Right ventricle myocardium inferior (tissue), 1 donor: ENCODE measurements around the gene ATG4C. TPM values are rescaled to one million over a fixed set of nuclear protein-coding genes. Genes with fewer than 3 reads are reported as not detected.

Experiments
- ATAC-seq: fragments of 200-7000 bp; cut with Tn5 transposase; one replicate; pipeline ENCODE4 v1.9.1; 2020; ENCODE audit warnings: mild to moderate bottlenecking, moderate library complexity
- DNase-seq: peaks from one replicate; pipeline ENCODE4 v3.0.0; 2021; ENCODE audit errors: missing footprints
- intact Hi-C: fragments of 100-400 bp; cut with DNase I; formaldehyde crosslinking; loops from one replicate; pipeline ENCODE4 v1.11.0; 2022
- total RNA-seq: library from RNA; stranded (reverse); fragmentation: NEBNext Ultra II Directional; extraction: Animal tissue kit (Norgen Biotek cat#: 25700); gene quantifications from one replicate; pipeline ENCODE4 v1.2.1, GENCODE V29; 2021
- donor health status: DM: no; HTN: yes; CAD: no; lungs with severe emphysema.

ATG4C gene
- total RNA-seq, 1 donor from 2014 or later = 9.4 TPM

DNA sequence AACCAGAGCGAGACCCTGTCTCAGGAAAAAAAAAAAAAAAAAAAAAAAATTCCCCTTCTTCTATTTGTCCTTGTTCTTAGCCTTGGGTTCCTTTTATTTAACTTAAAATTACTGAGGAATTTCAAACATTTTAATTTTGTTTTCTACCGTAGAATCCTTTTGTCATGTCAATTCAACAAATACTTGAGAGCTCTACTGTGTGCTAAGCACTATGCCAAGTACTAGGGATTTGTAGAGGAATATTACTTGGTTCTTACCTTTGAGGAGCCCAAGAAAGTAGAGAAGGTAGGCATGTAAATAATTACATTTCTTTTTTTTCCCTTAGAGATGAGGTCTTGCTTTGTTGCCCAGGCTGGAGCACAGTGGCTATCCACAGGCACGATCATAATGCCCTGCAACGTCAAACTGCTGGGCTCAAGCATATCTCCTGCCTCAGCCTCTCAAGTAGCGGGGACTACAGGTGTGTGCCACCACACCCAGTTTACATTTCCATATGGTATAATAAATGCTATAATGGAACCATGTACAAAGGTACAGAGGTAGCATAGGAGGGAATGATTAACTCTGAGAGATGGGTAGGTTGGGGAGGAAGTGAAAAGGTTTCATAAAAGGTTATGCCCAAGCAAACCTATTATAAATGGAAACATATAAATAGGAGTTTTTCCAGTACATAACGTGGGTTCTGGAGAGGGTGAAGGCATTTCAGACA lies 104.0 kb downstream of the ATG4C start:
- DNase-seq (no peak), ATAC-seq (no peak)
- intact Hi-C loops = no loop called here

DNA sequence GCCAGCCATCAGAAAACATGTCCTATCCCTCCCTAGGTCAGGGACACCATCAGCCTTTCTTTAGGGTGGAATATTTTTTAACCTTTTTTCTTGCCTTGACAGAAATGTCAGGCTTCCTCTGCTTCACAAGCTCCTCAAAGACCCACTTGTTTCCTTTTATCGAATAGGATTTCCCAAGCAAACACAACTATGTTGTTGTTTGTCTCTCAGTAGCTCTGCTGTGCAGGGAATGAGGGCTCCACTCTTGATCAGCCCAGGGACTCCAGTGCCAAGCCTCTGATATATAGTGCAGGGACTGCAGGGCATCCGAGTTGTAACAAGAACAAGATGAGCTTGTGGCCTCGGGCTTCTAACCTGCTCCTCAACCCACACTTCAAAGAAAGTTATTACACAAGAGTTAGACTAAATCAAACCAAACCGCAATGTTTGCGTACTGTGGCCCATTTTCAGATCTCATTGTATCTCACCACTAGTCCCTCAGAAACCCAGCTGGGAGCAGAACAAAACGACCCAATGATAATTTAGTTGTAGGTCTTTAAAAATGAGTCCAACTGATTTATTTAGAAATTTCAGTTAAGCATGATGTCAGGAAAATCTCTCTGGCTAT lies 108.1 kb downstream of the ATG4C start:
- no peak for ATAC-seq
- intact Hi-C loops = no loop called here
- no peak for DNase-seq

DNA sequence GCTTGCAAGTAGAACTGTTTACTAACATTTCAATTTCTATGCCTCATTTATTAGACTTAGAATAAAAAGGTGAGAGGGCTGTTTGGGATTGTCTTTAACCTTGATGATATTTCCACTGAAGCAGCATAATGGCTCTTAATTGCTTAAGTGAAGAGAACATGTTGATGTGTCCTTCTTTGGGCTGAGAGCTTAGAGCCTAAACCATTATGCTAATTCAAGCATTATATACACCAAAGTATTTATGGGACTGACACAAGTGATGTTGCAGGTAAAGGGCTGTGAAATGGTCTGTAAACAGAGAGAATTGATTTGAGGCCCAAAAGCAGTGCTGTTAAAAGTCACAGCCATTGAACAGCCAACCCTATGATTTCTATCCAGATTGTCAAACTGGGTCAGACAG lies 113.9 kb downstream of the ATG4C start:
- intact Hi-C loops = no loop called here
- DNase-seq = no peak
- ATAC-seq = no peak

DNA sequence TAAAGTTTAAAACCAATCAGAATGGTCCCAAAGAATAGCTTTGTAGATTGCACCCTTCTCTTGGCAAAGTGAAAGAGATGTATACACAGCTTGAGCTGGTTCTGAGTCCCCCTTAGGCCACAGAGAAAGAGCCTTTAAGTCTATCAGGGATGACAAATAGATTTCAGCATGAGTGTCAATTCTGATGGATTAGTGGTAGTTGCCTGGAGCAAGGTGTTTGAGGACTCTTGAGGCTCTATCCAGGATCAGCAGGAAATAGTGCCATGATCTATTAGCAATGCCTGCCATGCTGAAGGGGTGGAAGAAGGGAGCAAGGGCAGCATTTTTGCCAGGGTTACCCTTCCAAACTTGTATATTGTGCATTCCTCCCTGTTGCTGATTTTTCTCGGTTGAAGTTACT lies 116.6 kb downstream of the ATG4C start:
- DNase-seq = no peak
- intact Hi-C loops = no loop called here
- ATAC-seq = no peak

DNA sequence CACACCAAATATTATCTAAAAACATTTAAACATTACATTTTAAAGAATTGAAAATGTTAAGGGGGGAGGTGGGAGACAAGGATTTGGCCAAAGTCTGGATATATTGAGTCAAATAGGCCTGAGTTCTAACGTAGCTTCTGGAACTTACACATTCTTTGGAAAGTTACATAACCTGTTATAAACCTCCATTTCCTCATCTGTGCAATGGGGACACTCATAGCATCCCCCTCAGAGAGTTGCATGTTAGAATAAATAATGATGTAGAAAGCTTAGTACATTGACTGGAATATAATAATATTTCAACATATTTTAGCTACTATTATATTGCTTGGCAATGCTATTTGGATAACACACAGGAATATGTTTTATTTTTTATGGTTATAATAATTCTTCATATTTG lies 117.7 kb downstream of the ATG4C start:
- intact Hi-C loops = no loop called here
- DNase-seq (no peak), ATAC-seq (no peak)

DNA sequence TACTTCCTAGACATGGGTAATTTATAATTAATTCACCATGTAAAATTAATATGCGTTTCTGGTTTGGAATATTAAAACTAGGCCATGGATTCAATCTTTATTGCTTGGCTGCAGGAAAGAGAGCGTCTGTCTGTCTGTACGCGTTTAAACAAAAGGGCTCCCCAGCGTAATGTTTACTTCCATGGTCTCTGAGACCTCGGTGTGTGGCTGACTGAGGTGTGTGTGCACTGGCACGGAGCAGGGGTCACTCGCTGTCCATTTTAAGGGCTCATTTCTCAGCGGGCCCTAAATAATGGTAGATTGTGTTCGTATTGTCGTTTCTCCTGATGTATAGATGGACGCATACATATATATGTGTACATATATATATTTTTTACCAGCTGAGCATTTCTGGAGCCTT lies 119.6 kb downstream of the ATG4C start:
- ATAC-seq (no peak), DNase-seq (no peak)
- intact Hi-C loops = no loop called here

DNA sequence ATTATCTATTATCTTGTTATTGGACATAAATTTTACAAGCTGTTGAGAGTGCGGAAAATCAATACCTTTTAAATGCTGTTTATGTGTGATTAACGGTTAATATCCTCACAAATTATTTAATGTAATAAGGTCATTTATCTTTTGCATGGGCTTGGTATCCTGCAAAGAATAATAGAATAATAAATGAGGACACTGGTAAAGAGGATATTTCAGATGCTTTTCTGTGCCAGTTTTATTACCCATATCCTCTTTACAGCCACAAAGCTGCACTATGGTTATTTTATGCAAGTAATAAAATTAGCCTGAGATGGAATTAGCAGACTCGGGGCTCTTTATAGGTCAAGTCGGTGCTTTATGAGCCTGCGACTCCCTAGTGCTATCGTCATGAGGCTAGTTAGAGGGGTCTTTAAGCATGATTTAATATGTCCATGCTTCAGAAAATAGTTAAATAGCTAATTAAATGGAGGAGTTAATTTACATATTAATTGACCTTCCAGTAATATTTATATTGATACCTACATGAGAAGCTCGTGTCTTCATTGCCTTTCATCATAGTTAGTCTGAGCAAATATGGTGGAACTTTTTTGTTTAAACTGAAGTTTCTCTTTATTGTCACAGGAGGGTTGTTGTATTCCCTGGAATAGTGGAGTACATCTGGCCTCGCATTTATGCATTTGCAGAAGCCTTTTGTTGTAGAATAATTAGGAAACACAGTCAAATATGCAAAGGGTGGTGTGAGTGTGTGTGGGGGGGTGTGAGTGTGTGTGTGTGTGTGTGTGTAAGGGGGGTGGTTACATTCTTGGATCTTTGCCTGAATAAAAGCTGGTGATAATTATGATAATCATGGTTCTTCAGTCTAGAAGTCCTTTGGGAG lies 120.3 kb downstream of the ATG4C start:
- intact Hi-C loops = no loop called here
- no peak for ATAC-seq
- DNase-seq = no peak

DNA sequence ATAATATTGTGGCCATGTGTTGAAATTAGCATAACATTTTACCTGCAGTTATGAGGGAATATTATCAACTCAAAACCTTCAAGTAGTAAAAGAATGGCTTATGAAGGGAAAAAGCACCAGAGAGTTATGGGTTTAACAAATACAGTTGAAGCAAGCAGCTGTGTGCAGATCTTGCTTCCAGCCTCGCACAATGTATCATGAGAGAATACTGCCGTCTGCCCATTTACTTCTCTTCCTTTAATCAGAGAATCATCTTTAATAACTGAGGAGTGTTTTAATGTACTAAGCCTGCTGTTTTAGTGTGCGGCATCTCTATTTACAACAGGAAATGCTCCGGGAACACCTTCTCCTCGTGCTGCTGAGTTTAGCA lies 120.9 kb downstream of the ATG4C start:
- intact Hi-C loops = no loop called here
- ATAC-seq = no peak
- DNase-seq = no peak

DNA sequence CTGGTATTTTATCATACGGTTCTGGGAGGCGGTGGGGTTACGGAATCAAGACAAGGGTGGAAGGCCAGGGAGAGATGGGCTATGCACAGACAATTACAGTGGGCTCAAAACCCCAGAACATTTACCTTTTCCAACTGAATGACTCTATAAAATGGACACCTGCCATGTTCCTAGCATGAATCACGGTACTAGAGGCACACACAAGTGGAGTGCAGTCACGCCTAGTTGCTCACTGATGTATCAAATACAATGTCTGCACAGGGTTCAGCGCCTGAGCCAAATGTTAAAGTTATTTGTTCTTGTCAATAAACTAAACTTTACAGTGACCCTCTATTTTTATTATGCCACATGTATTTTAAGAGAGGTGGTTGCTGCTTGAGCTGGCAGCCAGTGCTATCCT lies 121.4 kb downstream of the ATG4C start:
- intact Hi-C loops = no loop called here
- no peak for ATAC-seq
- DNase-seq = no peak

DNA sequence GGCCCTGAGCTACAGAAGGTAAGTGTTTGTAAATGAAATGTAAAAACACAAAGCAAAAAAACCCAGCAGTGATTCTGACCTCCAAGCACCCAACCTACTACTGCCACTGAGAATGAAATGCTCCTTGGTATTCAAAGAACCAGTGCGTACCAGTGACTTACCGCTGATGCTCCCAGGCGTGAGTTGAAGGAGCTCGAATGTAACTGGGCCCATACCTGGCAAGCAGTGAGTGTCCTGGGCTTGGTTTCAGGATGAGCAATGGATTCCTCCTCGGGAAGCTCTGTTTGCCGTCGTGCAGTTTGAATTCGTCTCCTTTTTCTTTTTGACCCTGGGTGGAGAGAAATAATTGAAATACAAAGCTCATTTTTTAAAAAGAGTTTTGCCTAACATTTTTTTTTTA lies 121.9 kb downstream of the ATG4C start:
- ATAC-seq = no peak
- intact Hi-C loops = no loop called here
- no peak for DNase-seq

DNA sequence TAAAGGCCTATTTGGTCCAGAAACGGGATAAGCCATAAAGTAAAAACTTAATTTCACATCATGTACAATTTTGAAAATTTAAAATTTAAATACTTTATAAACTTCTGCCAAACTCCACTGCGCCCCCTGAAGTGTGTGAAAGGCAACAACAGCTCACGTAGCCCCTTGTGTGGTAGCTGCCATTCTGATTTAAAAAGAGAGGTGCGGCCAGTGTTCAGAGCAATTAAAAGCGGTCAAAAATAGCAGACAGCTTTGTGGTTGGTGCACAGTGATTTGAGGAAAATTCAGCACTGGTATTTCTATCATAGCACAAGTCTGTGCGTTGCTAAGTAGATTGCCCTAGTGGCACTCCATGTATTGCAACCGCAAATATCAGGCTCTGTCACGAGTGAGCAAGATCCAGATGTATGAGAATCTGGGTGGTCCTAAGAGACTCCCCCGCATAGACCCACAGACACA lies 122.5 kb downstream of the ATG4C start:
- DNase-seq = no peak
- intact Hi-C loops = no loop called here
- no peak for ATAC-seq

DNA sequence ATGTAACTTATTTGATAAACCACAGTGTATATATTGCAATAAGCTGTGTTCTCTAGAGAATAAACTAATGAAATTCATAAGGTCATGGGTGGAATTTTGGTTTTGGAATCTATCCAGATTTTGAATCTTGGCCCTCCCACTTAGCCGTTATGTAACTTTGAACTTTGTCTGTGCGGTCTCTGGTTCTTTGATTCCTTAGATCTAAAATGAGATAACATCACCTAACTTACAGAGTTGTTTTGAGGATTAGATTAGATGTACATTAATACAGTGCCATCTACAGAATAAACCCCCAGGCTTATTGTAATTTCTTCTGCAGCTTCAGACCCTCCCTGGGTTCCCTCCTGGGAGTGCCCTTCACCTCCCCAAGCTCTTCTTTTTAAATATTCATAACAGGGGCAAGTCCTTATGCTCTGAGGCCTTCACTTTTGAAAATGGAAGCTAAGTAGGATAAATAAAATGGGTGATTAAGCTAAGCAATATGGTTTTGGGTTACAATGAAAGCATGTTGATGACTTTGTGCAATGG lies 124.3 kb downstream of the ATG4C start:
- ATAC-seq (no peak), DNase-seq (no peak)
- intact Hi-C loops = no loop called here

DNA sequence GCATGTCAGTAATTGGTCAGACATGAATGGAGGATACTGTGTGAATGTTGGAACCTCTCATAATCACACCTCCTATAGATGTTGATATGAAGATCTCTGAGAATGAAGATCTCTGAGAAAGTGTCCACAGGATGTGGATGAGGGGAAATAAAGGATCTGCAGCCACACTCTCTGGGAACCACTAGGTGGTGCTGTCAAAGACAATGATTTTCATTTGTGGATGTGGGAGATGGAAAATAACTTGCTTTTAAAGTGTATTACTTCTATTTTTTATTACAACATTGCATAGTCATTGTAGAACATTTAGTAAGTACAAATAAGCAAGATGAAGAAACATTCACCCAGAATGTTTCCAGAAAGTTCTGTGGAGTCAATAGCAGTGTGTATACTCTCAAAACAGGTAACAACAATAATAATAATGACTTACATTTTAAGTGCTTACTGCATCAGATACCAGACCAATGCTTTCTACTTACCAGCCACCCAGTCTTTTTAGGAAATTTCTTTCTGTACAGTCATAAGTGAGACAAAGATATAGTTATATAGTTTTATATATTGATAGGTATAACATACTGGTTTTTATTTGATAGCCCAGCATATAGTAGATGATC lies 128.2 kb downstream of the ATG4C start:
- ATAC-seq = no peak
- intact Hi-C loops = no loop called here
- no peak for DNase-seq

Other genes starting within 250 kb of the ATG4C start
- not detected for gene ANGPTL3, start 186.6 kb upstream of the ATG4C start, total RNA-seq
- gene DOCK7, start 95.7 kb upstream of the ATG4C start, total RNA-seq = 8.5 TPM